Epithelial cell of proximal tubule (primary cell): ENCODE results near the gene PVALEF. TPM values are rescaled to one million over a fixed set of nuclear protein-coding genes. Genes with fewer than 3 reads are reported as not detected.

Source experiments
- DNase-seq: peaks from one replicate; pipeline ENCODE4 v3.0.0-alpha.2; 2011; ENCODE audit warnings: low read depth
- H3K4me3 ChIP-seq: 2 replicates; pipeline ENCODE4 v1.5.1; 2011; ENCODE audit warnings: low read depth, mild to moderate bottlenecking, low read length
- total RNA-seq: library from RNA; depleted of rRNA; stranded (reverse); fragments of >200 nt; gene quantifications from 2 replicates; pipeline ENCODE4 v1.2.3, GENCODE V29; 2015
- TF ChIP-seq, protein P1 (sequence below): conservative IDR thresholded peaks from 2 replicates; pipeline ENCODE4 v1.5.1; 2012; ENCODE audit warnings: low read depth, mild to moderate bottlenecking, low read length

Gene PVALEF
- total RNA-seq, 1 donor from 2014 or later, result not detected

DNA sequence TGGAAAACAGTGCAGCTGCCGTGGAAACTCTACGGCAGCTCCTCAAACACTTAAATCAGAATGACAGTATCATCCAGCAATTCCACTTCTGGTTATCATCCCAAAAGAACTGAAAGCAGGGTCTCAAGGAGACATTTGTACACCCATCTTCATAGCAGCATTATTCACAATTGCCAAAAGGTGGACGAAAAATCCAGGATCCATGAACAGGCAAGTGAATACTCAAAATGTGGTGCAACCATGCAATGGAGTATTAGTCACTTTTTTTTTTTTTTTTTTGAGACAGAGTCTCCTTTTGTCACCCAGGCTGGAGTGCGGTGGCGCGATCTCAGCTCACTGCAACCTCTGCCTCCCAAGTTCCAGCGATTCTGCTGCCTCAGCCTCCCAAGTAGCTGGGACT lies 11.4 kb downstream of the PVALEF start:
- TF ChIP-seq, protein P1, sequence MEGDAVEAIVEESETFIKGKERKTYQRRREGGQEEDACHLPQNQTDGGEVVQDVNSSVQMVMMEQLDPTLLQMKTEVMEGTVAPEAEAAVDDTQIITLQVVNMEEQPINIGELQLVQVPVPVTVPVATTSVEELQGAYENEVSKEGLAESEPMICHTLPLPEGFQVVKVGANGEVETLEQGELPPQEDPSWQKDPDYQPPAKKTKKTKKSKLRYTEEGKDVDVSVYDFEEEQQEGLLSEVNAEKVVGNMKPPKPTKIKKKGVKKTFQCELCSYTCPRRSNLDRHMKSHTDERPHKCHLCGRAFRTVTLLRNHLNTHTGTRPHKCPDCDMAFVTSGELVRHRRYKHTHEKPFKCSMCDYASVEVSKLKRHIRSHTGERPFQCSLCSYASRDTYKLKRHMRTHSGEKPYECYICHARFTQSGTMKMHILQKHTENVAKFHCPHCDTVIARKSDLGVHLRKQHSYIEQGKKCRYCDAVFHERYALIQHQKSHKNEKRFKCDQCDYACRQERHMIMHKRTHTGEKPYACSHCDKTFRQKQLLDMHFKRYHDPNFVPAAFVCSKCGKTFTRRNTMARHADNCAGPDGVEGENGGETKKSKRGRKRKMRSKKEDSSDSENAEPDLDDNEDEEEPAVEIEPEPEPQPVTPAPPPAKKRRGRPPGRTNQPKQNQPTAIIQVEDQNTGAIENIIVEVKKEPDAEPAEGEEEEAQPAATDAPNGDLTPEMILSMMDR, result peak; percentile 18
- no peak for DNase-seq
- H3K4me3 ChIP-seq, result no peak overlapping the region

DNA sequence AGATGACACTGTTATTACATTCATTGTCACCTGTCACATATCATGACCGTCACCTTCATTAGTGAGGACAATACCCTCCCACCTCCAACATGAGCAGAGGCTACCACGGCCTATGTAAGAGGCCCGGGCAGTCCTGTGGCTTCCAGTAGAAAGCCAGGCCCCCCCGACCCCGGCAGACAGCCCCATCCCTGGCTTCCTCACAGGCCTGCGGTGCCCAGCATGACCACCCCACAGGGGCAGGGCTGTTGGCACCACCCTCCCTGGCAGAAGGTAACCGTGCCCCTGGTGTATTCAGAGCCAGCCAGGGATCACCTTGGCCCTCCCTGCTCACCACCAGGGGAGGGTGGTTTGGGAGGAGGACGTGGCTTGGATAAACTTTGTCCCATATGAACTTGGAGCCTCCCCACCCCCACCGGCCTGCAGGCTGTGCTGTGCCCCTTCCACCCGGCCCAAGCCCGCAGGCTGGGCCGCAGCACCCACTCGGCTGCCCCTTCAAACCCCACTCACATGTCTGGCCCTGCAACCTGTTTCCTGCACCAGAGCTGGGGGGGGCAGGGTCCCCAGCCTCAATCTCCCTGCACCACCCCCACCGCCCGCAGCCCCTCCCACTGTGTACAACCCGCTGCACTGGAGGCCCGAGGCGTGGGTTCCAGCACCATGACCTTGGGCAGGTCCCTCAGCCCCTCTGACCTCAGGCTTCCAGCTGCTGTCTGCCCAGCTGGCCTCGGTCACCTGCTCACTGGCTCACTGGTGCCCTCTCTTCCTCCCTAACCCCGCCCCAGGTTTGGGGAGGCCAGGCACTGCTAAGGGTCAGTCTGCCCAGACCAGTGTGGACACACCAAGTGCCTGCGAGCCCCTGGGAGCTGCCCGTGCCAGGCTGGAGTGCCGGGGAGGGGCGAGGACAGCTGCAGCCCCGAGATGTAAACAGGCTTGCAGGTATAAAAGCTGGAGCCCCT lies 13.1 kb downstream of the PVALEF start:
- TF ChIP-seq, protein P1, result no peak
- no peak for DNase-seq

DNA sequence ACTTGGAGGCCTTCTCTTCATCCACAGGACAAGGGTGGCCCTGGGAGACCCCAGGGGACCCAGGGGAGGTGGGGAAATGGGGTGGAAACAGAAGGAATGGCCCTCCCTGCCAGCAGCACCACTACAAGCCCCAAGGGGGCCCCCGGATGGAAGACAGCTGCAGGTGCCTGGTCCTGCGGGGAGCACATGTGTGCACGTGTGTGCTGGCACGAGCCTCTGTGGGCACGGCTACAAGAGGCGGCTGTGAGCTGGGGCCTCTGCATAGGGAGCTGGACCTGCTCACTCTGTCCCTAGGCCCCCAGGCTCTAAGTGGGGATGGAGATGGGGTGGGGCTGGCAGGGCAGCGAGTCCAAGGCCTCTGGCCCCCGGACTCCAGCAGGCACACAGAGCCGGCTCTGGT lies 13.9 kb downstream of the PVALEF start:
- TF ChIP-seq, protein P1, result no peak
- no peak overlapping the region for H3K4me3 ChIP-seq
- DNase-seq, result no peak

More for the DNA sequence above, 13.1 kb downstream of the PVALEF start:
- no peak overlapping the region for H3K4me3 ChIP-seq

DNA sequence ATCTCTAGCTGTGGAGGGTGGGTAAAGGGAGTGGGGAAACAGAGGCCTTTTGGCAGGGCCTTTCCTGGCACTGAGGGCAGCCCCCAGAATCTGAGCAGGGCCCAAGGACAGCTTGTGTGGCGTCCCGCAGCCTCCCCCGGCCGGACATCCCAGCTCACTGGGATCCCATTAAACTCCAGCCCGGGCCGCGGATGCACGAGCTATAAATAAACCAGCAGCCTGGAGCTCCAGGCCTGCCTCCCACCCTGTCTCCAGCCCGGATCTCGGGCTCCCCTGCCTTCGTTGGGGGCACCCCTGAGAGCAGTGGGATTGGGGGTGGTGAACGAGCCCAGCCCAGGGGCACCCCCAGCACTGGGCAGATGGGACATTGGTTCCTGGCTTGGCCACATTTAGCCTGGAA lies 14.6 kb downstream of the PVALEF start:
- DNase-seq, result no peak
- H3K4me3 ChIP-seq, result no peak overlapping the region
- TF ChIP-seq, protein P1, result no peak

DNA sequence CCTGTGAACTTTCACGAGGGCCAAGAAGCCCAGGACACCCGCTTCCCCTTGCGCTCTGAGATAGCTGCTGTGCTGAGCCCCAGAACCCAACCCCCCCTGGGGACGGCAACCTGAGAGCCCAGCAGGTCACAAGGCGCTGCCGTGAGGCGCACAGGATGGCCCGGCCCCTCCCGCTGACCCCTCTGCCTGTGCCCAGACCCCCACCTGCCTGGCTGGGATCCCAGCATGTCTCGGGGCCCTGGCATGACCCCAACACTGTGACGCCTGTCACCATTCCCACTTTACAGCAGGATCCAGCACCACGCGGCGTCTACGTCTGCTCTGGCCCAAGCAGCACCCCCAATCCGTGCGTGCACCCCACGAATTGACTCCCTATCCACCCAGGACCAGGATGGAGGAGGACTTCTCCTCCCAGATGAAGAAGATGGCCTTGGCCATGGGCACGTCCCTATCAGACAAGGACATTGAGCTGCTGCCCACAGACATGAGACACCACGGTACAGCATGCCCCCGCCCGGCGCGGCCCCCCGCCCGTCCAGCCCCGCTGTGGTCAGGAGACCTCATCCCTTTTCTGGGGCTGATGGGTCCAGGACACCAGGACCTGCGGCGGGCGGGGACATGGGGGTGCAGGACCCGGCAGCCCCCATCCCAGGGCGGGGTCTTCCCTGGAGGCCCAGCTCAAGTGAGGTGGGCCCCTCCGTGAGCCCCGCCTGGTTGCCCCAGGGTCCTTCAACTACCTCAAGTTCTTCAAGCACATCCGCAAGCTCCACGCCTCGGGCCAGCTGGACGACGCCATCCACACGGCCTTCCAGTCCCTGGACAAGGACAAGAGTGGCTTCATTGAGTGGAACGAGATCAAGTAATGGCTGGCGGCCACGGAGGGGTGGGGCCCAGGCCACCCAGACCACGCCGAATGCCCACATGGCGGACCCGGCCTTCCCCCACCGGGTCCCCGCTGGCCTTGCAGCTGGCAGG lies 15.8 kb downstream of the PVALEF start:
- TF ChIP-seq, protein P1, result no peak
- DNase-seq, result no peak

DNA sequence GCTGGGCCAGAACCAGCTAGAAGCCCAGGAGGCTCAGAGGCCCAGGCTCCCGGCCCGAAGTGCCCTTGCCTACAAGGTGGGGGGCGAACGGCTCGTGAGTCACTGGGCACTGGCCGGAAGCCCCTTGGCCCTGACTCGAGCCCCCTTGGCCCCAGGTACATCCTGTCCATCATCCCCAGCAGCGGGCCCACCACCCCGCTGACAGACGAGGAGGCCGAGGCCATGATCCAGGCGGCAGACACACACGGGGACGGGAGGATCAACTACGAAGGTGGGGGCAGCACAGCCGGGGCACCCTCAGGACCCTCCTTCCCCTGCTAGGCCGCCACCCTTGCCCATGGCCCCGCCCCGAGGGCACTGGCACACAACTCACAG lies 16.5 kb downstream of the PVALEF start:
- TF ChIP-seq, protein P1, result no peak
- no peak overlapping the region for H3K4me3 ChIP-seq
- DNase-seq, result no peak

More for the DNA sequence above, 15.8 kb downstream of the PVALEF start:
- H3K4me3 ChIP-seq, result no peak overlapping the region
